Measurements from ENCODE around the gene ANKS1A.

GRCh38 chr6:34914358-34914757 lies 25.3 kb downstream of the ANKS1A start:
- TF ChIP-seq CTCF (conservative IDR thresholded peaks at IDR 0.05; ENCODE audit: low read depth, low read length): no peak
- no peak for TF ChIP-seq EZH2 (IDR thresholded peaks at IDR 0.05; ENCODE audit: borderline replicate concordance, low read depth, low read length, poor library complexity, severe bottlenecking)
